HCT116 (cell line): Measurements from ENCODE around the gene THSD4. TPM values are rescaled to one million over a fixed set of nuclear protein-coding genes. Genes with fewer than 3 reads are reported as not detected.

Experiments used
- ATAC-seq: fragments of 200-7000 bp; cut with Tn5 transposase; 2 replicates; pipeline ENCODE4 v1.9.1; 2020; ENCODE audit warnings: mild to moderate bottlenecking, moderate library complexity
- BruUV-seq: library from RNA; stranded (reverse); fragments of 400-500 nt; replicated peaks from 2 replicates; lab custom pipeline; 2021; lab: Mats Ljungman, UMichigan
- CTCF ChIA-PET: fragments of 300-600 bp; sonication (Branson Sonifier 250); formaldehyde crosslinking; loops from one replicate; lab custom pipeline; 2021; ENCODE audit warnings: antibody characterized with exemption; lab: Charles Lee
- POLR2A ChIA-PET: fragments of 300-600, 350-600 bp; sonication (Branson Sonifier 250); formaldehyde crosslinking; loops from one replicate; lab custom pipeline; 2021; ENCODE audit warnings: antibody characterized with exemption; lab: Charles Lee
- RAD21 ChIA-PET, 2 experiments: fragments of 300-600 bp; sonication (Branson Sonifier 250); formaldehyde crosslinking; loops; one replicate each; lab custom pipeline; 2023; ENCODE audit warnings: low total read pairs in 2 of 2; ENCODE audit not compliant: uncharacterized antibody in 2 of 2, unreplicated experiment in 2 of 2, low non-redundant PET in 1 of 2; lab: Charles Lee
- DNase-seq: peaks from one replicate; pipeline ENCODE4 v3.0.0-alpha.2; 2010; ENCODE audit warnings: low read depth, low spot score
- H2AFZ ChIP-seq: fragments of 200-600 bp; shearing (Covaris generic), sonication (generic); 2 replicates; pipeline ENCODE4 v1.6.1; 2017; ENCODE audit warnings: low read depth, mixed run types, mixed read lengths, antibody characterized with exemption, low read length; ENCODE audit not compliant: poor library complexity, severe bottlenecking
- H3K27ac ChIP-seq: 2 replicates; pipeline ENCODE4 v1.5.1; 2012; ENCODE audit warnings: low read depth, low read length
- H3K27me3 ChIP-seq: fragments of 200-600 bp; sonication (generic); 2 replicates; pipeline ENCODE4 v1.6.1; 2016; ENCODE audit warnings: mixed run types, low read length, mixed read lengths; ENCODE audit not compliant: insufficient read depth
- H3K36me3 ChIP-seq, 2 experiments: fragments of 200-500 bp in 1 of 2; fragments of 200-600 bp in 1 of 2; sonication (Bioruptor generic) in 1 of 2; sonication (generic) in 1 of 2; 2 replicates each; pipeline versions ENCODE4 v1.5.1 to v1.6.1; 2014 to 2016; ENCODE audit warnings: low read length in 2 of 2, inconsistent platforms in 1 of 2, mixed read lengths in 1 of 2, mixed run types in 1 of 2; ENCODE audit not compliant: insufficient read depth in 2 of 2, control insufficient read depth in 1 of 2
- H3K4me1 ChIP-seq, 2 experiments: fragments of 200-600 bp in 1 of 2; sonication (generic) in 1 of 2; 2 replicates each; pipeline versions ENCODE4 v1.5.1 to v1.6.1; 2012 to 2017; ENCODE audit warnings: low read length in 2 of 2, inconsistent platforms in 1 of 2, mild to moderate bottlenecking in 1 of 2, mixed read lengths in 1 of 2, mixed run types in 1 of 2, moderate library complexity in 1 of 2; ENCODE audit not compliant: insufficient read depth in 2 of 2, control insufficient read depth in 1 of 2
- H3K4me2 ChIP-seq: fragments of 200-600 bp; sonication (generic); 2 replicates; pipeline ENCODE4 v1.6.1; 2017; ENCODE audit warnings: mixed run types, low read length, mixed read lengths
- H3K4me3 ChIP-seq, 2 experiments: fragments of 200-600 bp in 1 of 2; sonication (generic) in 1 of 2; replicated peaks in 1 of 2; 2 replicates each; pipeline ENCODE4 v1.5.1; 2011 to 2016; ENCODE audit warnings: low read length in 2 of 2, control low read depth in 1 of 2, low read depth in 1 of 2, mild to moderate bottlenecking in 1 of 2, mixed read lengths in 1 of 2, mixed run types in 1 of 2
- H3K79me2 ChIP-seq: fragments of 200-600 bp; sonication (generic); 2 replicates; pipeline ENCODE4 v1.6.1; 2017; ENCODE audit warnings: mild to moderate bottlenecking, mixed run types, low read length, moderate library complexity, mixed read lengths; ENCODE audit not compliant: insufficient read depth
- H3K9ac ChIP-seq: fragments of 200-600 bp; sonication (generic); 2 replicates; pipeline ENCODE4 v1.6.1; 2016; ENCODE audit warnings: low read length, mixed read lengths
- H3K9me2 ChIP-seq: fragments of 200-600 bp; sonication (generic), shearing (Covaris generic); 2 replicates; pipeline ENCODE4 v1.6.1; 2017; ENCODE audit warnings: mixed run types, mild to moderate bottlenecking, moderate library complexity; ENCODE audit not compliant: insufficient read depth
- H3K9me3 ChIP-seq, 2 experiments: fragments of 200-500 bp in 1 of 2; fragments of 200-600 bp in 1 of 2; sonication (Bioruptor generic) in 1 of 2; sonication (generic) in 1 of 2; 2 replicates each; pipeline ENCODE4 v1.6.1; 2014 to 2017; ENCODE audit warnings: low read length in 2 of 2, mixed read lengths in 2 of 2, inconsistent platforms in 1 of 2, low read depth in 1 of 2, mild to moderate bottlenecking in 1 of 2, mixed run types in 1 of 2, moderate library complexity in 1 of 2; ENCODE audit not compliant: control insufficient read depth in 1 of 2, insufficient read depth in 1 of 2
- H4K20me1 ChIP-seq: fragments of 200-600 bp; sonication (generic), shearing (Covaris generic); 2 replicates; pipeline ENCODE4 v1.6.1; 2017; ENCODE audit warnings: mixed run types, mild to moderate bottlenecking, moderate library complexity; ENCODE audit not compliant: insufficient read depth
- CTCF ChIP-seq, 3 experiments: fragments of 200-600 bp in 1 of 3; sonication (generic) in 1 of 3; IDR thresholded peaks in 2 of 3; conservative IDR thresholded peaks in 1 of 3; 2 replicates each; pipeline ENCODE4 v1.5.1; 2012 to 2017; ENCODE audit warnings: low read depth in 2 of 3, low read length in 2 of 3, antibody characterized with exemption in 1 of 3, borderline replicate concordance in 1 of 3, control low read depth in 1 of 3, mild to moderate bottlenecking in 1 of 3, mixed read lengths in 1 of 3, mixed run types in 1 of 3, moderate library complexity in 1 of 3; ENCODE audit not compliant: insufficient read depth in 1 of 3
- MAX ChIP-seq: IDR thresholded peaks from 2 replicates; pipeline ENCODE4 v1.6.1; 2012
- RAD21 ChIP-seq: IDR thresholded peaks from 2 replicates; pipeline ENCODE4 v1.6.1; 2012; ENCODE audit warnings: low read depth, mild to moderate bottlenecking
- SIN3A ChIP-seq: IDR thresholded peaks from 2 replicates; pipeline ENCODE4 v1.6.1; 2012; ENCODE audit warnings: low read depth
- SP1 ChIP-seq: IDR thresholded peaks from 2 replicates; pipeline ENCODE4 v1.6.1; 2012; ENCODE audit warnings: low read depth
- SRF ChIP-seq: IDR thresholded peaks from 2 replicates; pipeline ENCODE4 v1.6.1; 2012; ENCODE audit warnings: low read depth
- TCF7L2 ChIP-seq: IDR thresholded peaks from 2 replicates; pipeline ENCODE4 v1.7.0; 2011; ENCODE audit warnings: borderline replicate concordance, inconsistent platforms; ENCODE audit not compliant: insufficient read depth, insufficient read length; ENCODE audit errors: extremely low read depth
- ZFX ChIP-seq: fragments of 450-650 bp; IDR thresholded peaks from 2 replicates; pipeline ENCODE4 v1.6.1; 2017
- ZNF274 ChIP-seq: fragments of 200-500 bp; sonication (Bioruptor generic); IDR thresholded peaks from 2 replicates; pipeline ENCODE4 v1.6.1; 2014; ENCODE audit warnings: mild to moderate bottlenecking, low read depth, low read length, inconsistent platforms
- intact Hi-C: fragments of 100-400 bp; cut with micrococcal nuclease; formaldehyde crosslinking; loops from 2 replicates; pipeline ENCODE4 v1.10.0; 2022
- total RNA-seq: library from RNA; stranded (reverse); gene quantifications from one replicate; pipeline ENCODE4 v1.2.1, GENCODE V29; 2021; ENCODE audit not compliant: unreplicated experiment

Gene THSD4
- total RNA-seq, 1 experiment from 2014 or later, result 30.5 TPM

GRCh38 chr15:71103102-71103676 lies 12.1 kb upstream of the THSD4 start:
- TF ChIP-seq SP1 (no peak), MAX (no peak), TCF7L2 (no peak), SRF (no peak), SIN3A (no peak), RAD21 (peak; percentile 48), CTCF (IDR thresholded peaks at IDR 0.05 in 2 of 3, conservative IDR thresholded peaks at IDR 0.05 in 1 of 3; ENCODE audit: borderline replicate concordance in 1 of 3, insufficient read depth in 1 of 3, low read depth in 2 of 3, low read length in 2 of 3) (peak; percentile 46 to 68 (median 65); a peak in 5 of 6 replicates), ZFX (no peak), ZNF274 (no peak)
- intact Hi-C loops, result loop anchor here (10.0 kb wide), 1 partner anchor 128 kb away; no protein-coding TSS in a partner anchor

More at GRCh38 chr15:71103102-71103676, 12.1 kb upstream of the THSD4 start:
- no peak overlapping the region for H3K27ac ChIP-seq
- ChIA-PET RAD21 (interaction anchor here in 1 of 2 experiments (1.1 kb wide), 1 partner anchor 92 kb away, joined by 4 read pairs; no protein-coding TSS in a partner anchor), CTCF (interaction anchor here (1.5 kb wide), 2 partner anchors 92 to 126 kb away, joined by 3 read pairs; no protein-coding TSS in a partner anchor), POLR2A (no interaction called here)
- peaks cover 4 to 8% of the 10 kb centered on the region in 2 experiments; a peak in 1 of 4 replicates for H3K4me1 ChIP-seq
- DNase-seq, result peak; percentile 50
- H3K4me3 ChIP-seq, result no peak overlapping the region
- H3K36me3 ChIP-seq, result no peaks in the 10 kb centered on the region
- H3K79me2 ChIP-seq, result no peaks in the 10 kb centered on the region
- no peaks in the 10 kb centered on the region for H3K9me2 ChIP-seq
- no peaks in the 10 kb centered on the region for H3K27me3 ChIP-seq
- H3K9me3 ChIP-seq, result no peaks in the 10 kb centered on the region
- no peak overlapping the region for H3K9ac ChIP-seq
- peak overlapping the region; percentile 63 for H2AFZ ChIP-seq
- ATAC-seq, result peak; percentile 99
- 0 out of 2 replicates have a peak overlapping the region, but pooled peaks have one; percentile 5 for H3K4me2 ChIP-seq
- BruUV-seq, result no TSS peak
- H4K20me1 ChIP-seq, result no peaks in the 10 kb centered on the region
